Measurements from ENCODE around the gene PAK2. TPM values are rescaled to one million over a fixed set of nuclear protein-coding genes. Genes with fewer than 3 reads are reported as not detected.
A peak's percentile ranks its signal among the peaks of the same experiment; 100 is the strongest.
"Not testable (repeated sequence)": the region's sequence is repeated elsewhere in the genome, so short reads cannot be mapped to it uniquely, and the experiment has no call there.

Gene PAK2
- total and polyA plus RNA-seq, 2 donors: 29.1 to 47.4 TPM

GRCh38 chr3:196843435-196844110, 103.9 kb downstream of the PAK2 start:
- H3K9me3 ChIP-seq (ENCODE audit: control insufficient read depth in 2 of 2, insufficient read depth in 1 of 2, low read length in 1 of 2): peaks cover 0 to under 1% of the 10 kb centered on the region in 2 donors
- WGBS: 97% methylated on average over 9 of the region's 9 CpGs

GRCh38 chr3:196844235-196845219, 104.9 kb downstream of the PAK2 start:
- H3K27ac ChIP-seq (ENCODE audit: low read depth in 1 of 2, low read length in 1 of 2); DNase-seq (ENCODE audit: low read depth in 6 of 9, low spot score in 9 of 9); H3K27me3 ChIP-seq (ENCODE audit: control insufficient read depth in 2 of 2, insufficient read depth in 1 of 2, low read length in 1 of 2); H3K36me3 ChIP-seq (ENCODE audit: control insufficient read depth in 2 of 2, insufficient read depth in 2 of 2, low read length in 1 of 2); H3K9me3 ChIP-seq (ENCODE audit: control insufficient read depth in 2 of 2, insufficient read depth in 1 of 2, low read length in 1 of 2); H3K4me1 ChIP-seq (ENCODE audit: control insufficient read depth in 2 of 2, insufficient read depth in 2 of 2, low read length in 2 of 2); H3K4me3 ChIP-seq (ENCODE audit: low read length in 2 of 2): not testable (repeated sequence)
- WGBS: 95% methylated on average over 20 of the region's 22 CpGs

More at GRCh38 chr3:196843435-196844110, 103.9 kb downstream of the PAK2 start:
- Histone ChIP-seq H3K27ac (ENCODE audit: low read depth in 1 of 2, low read length in 1 of 2) (no peak overlapping the region), H3K36me3 (ENCODE audit: control insufficient read depth in 2 of 2, insufficient read depth in 2 of 2, low read length in 1 of 2) (no peaks in the 10 kb centered on the region), H3K27me3 (ENCODE audit: control insufficient read depth in 2 of 2, insufficient read depth in 1 of 2, low read length in 1 of 2) (no peaks in the 10 kb centered on the region), H3K4me1 (ENCODE audit: control insufficient read depth in 2 of 2, insufficient read depth in 2 of 2, low read length in 2 of 2) (no peaks in the 10 kb centered on the region), H3K4me3 (ENCODE audit: low read length in 2 of 2) (no peak overlapping the region)
- no peak for DNase-seq (ENCODE audit: low read depth in 6 of 9, low spot score in 9 of 9)

- H3K4me3 ChIP-seq (ENCODE audit: low read length in 2 of 2); H3K4me1 ChIP-seq (ENCODE audit: control insufficient read depth in 2 of 2, insufficient read depth in 2 of 2, low read length in 2 of 2); H3K9me3 ChIP-seq (ENCODE audit: control insufficient read depth in 2 of 2, insufficient read depth in 1 of 2, low read length in 1 of 2); H3K27ac ChIP-seq (ENCODE audit: low read depth in 1 of 2, low read length in 1 of 2); H3K27me3 ChIP-seq (ENCODE audit: control insufficient read depth in 2 of 2, insufficient read depth in 1 of 2, low read length in 1 of 2); H3K36me3 ChIP-seq (ENCODE audit: control insufficient read depth in 2 of 2, insufficient read depth in 2 of 2, low read length in 1 of 2); DNase-seq (ENCODE audit: low read depth in 6 of 9, low spot score in 9 of 9): not testable (repeated sequence)
- 92% methylated on average over 4 of the region's 4 CpGs for WGBS
Observed at GRCh38 chr3:196848375-196848774, 108.7 kb downstream of the PAK2 start.

- Histone ChIP-seq H3K9me3 (ENCODE audit: control insufficient read depth in 2 of 2, insufficient read depth in 1 of 2, low read length in 1 of 2) (peaks cover 2 to 9% of the 10 kb centered on the region in 2 donors), H3K27me3 (ENCODE audit: control insufficient read depth in 2 of 2, insufficient read depth in 1 of 2, low read length in 1 of 2) (no peaks in the 10 kb centered on the region), H3K36me3 (ENCODE audit: control insufficient read depth in 2 of 2, insufficient read depth in 2 of 2, low read length in 1 of 2) (no peaks in the 10 kb centered on the region), H3K4me3 (ENCODE audit: low read length in 2 of 2) (no peak overlapping the region), H3K4me1 (ENCODE audit: control insufficient read depth in 2 of 2, insufficient read depth in 2 of 2, low read length in 2 of 2) (no peaks in the 10 kb centered on the region), H3K27ac (ENCODE audit: low read depth in 1 of 2, low read length in 1 of 2) (no peak overlapping the region)
- DNase-seq (ENCODE audit: low read depth in 6 of 9, low spot score in 9 of 9): no peak
- WGBS: 88% methylated on average over 11 of the region's 11 CpGs
Observed at GRCh38 chr3:196849180-196849741, 109.6 kb downstream of the PAK2 start.

- not testable (repeated sequence) for H3K4me3 ChIP-seq (ENCODE audit: low read length in 2 of 2); DNase-seq (ENCODE audit: low read depth in 6 of 9, low spot score in 9 of 9); H3K27me3 ChIP-seq (ENCODE audit: control insufficient read depth in 2 of 2, insufficient read depth in 1 of 2, low read length in 1 of 2); H3K9me3 ChIP-seq (ENCODE audit: control insufficient read depth in 2 of 2, insufficient read depth in 1 of 2, low read length in 1 of 2); H3K36me3 ChIP-seq (ENCODE audit: control insufficient read depth in 2 of 2, insufficient read depth in 2 of 2, low read length in 1 of 2); H3K27ac ChIP-seq (ENCODE audit: low read depth in 1 of 2, low read length in 1 of 2); H3K4me1 ChIP-seq (ENCODE audit: control insufficient read depth in 2 of 2, insufficient read depth in 2 of 2, low read length in 2 of 2)
- WGBS: 98% methylated on average over 8 of the region's 8 CpGs
Observed at GRCh38 chr3:196863000-196863399, 123.3 kb downstream of the PAK2 start.

- Histone ChIP-seq H3K4me1 (ENCODE audit: control insufficient read depth in 2 of 2, insufficient read depth in 2 of 2, low read length in 2 of 2) (peaks cover 6 to 7% of the 10 kb centered on the region in 2 donors), H3K27ac (ENCODE audit: low read depth in 1 of 2, low read length in 1 of 2) (peak overlapping the region in 1 of 2 donors; percentile 78), H3K9me3 (ENCODE audit: control insufficient read depth in 2 of 2, insufficient read depth in 1 of 2, low read length in 1 of 2) (peaks cover 0 to 7% of the 10 kb centered on the region in 2 donors), H3K36me3 (ENCODE audit: control insufficient read depth in 2 of 2, insufficient read depth in 2 of 2, low read length in 1 of 2) (peaks cover 0 to 5% of the 10 kb centered on the region in 2 donors), H3K4me3 (ENCODE audit: low read length in 2 of 2) (peak overlapping the region; percentile 74 to 84), H3K27me3 (ENCODE audit: control insufficient read depth in 2 of 2, insufficient read depth in 1 of 2, low read length in 1 of 2) (no peaks in the 10 kb centered on the region)
- peak in 2 of 9 donors; percentile 3 to 8 for DNase-seq (ENCODE audit: low read depth in 6 of 9, low spot score in 9 of 9)
- WGBS: 54% methylated on average over 6 of the region's 6 CpGs
Observed at GRCh38 chr3:196867155-196867506, 127.5 kb downstream of the PAK2 start.

- DNase-seq (ENCODE audit: low read depth in 6 of 9, low spot score in 9 of 9): peak; percentile 56 to 94 (median 83)
- no peaks in the 10 kb centered on the region for H3K27me3 ChIP-seq (ENCODE audit: control insufficient read depth in 2 of 2, insufficient read depth in 1 of 2, low read length in 1 of 2)
- 1% methylated on average over 93 of the region's 93 CpGs for WGBS
- H3K36me3 ChIP-seq (ENCODE audit: control insufficient read depth in 2 of 2, insufficient read depth in 2 of 2, low read length in 1 of 2): peaks cover 0 to 7% of the 10 kb centered on the region in 2 donors
- peak within 1 kb of the TSS; percentile 74 to 84 for H3K4me3 ChIP-seq (ENCODE audit: low read length in 2 of 2)
- peaks cover 0 to 6% of the 10 kb centered on the region in 2 donors for H3K9me3 ChIP-seq (ENCODE audit: control insufficient read depth in 2 of 2, insufficient read depth in 1 of 2, low read length in 1 of 2)
- peak within 1 kb of the TSS; percentile 78 to 88 for H3K27ac ChIP-seq (ENCODE audit: low read depth in 1 of 2, low read length in 1 of 2)
- H3K4me1 ChIP-seq (ENCODE audit: control insufficient read depth in 2 of 2, insufficient read depth in 2 of 2, low read length in 2 of 2): peaks cover 6 to 7% of the 10 kb centered on the region in 2 donors
Observed at GRCh38 chr3:196867507-196868296, 128.0 kb downstream of the PAK2 start, which contains the start of gene SENP5. TSS of gene SENP5 (plus strand) at chr3:196867920. CDS start at chr3:196885182, 17,262 bp downstream.

GRCh38 chr3:196868297-196868661, 128.6 kb downstream of the PAK2 start:
- H3K27ac ChIP-seq (ENCODE audit: low read depth in 1 of 2, low read length in 1 of 2): peak overlapping the region; percentile 62 to 88
- H3K9me3 ChIP-seq (ENCODE audit: control insufficient read depth in 2 of 2, insufficient read depth in 1 of 2, low read length in 1 of 2): peaks cover 0 to under 1% of the 10 kb centered on the region in 2 donors
- WGBS: under 1% methylated on average over 29 of the region's 29 CpGs
- peaks cover 6 to 7% of the 10 kb centered on the region in 2 donors for H3K4me1 ChIP-seq (ENCODE audit: control insufficient read depth in 2 of 2, insufficient read depth in 2 of 2, low read length in 2 of 2)
- peak overlapping the region; percentile 74 to 84 for H3K4me3 ChIP-seq (ENCODE audit: low read length in 2 of 2)
- H3K27me3 ChIP-seq (ENCODE audit: control insufficient read depth in 2 of 2, insufficient read depth in 1 of 2, low read length in 1 of 2): no peaks in the 10 kb centered on the region
- peaks cover 0 to 7% of the 10 kb centered on the region in 2 donors for H3K36me3 ChIP-seq (ENCODE audit: control insufficient read depth in 2 of 2, insufficient read depth in 2 of 2, low read length in 1 of 2)
- peak in 4 of 9 donors; percentile 8 to 12 (median 10) for DNase-seq (ENCODE audit: low read depth in 6 of 9, low spot score in 9 of 9)
